Mucosa of rectum (tissue), 2 donors: ENCODE results near the gene GSTO2.

Experiments
- H3K27ac ChIP-seq, 2 donors: one replicate each; pipeline ENCODE4 v1.7.0; 2013; ENCODE audit warnings: inconsistent platforms in 2 of 2, low read depth in 2 of 2, low read length in 2 of 2
- H3K27me3 ChIP-seq, 2 donors: one replicate each; pipeline ENCODE4 v1.7.0; 2013; ENCODE audit warnings: low read length in 2 of 2; ENCODE audit not compliant: control insufficient read depth in 2 of 2, insufficient read depth in 2 of 2
- H3K36me3 ChIP-seq, 2 donors: one replicate each; pipeline ENCODE4 v1.7.0; 2013; ENCODE audit warnings: low read length in 2 of 2; ENCODE audit not compliant: control insufficient read depth in 2 of 2, insufficient read depth in 2 of 2
- H3K4me1 ChIP-seq, 2 donors: one replicate each; pipeline ENCODE4 v1.7.0; 2013; ENCODE audit warnings: low read length in 2 of 2, mild to moderate bottlenecking in 1 of 2; ENCODE audit not compliant: control insufficient read depth in 2 of 2, insufficient read depth in 2 of 2
- H3K4me3 ChIP-seq, 2 donors: one replicate each; pipeline ENCODE4 v1.7.0; 2013; ENCODE audit warnings: low read length in 2 of 2
- H3K9ac ChIP-seq, 2 donors: one replicate each; pipeline ENCODE4 v1.7.0; 2013; ENCODE audit warnings: low read length in 2 of 2, low read depth in 1 of 2, mild to moderate bottlenecking in 1 of 2
- H3K9me3 ChIP-seq, 2 donors: one replicate each; pipeline ENCODE4 v1.7.0; 2013; ENCODE audit warnings: low read length in 2 of 2; ENCODE audit not compliant: control insufficient read depth in 2 of 2
- donor health status: healthy.
- donor health status: Normal muscosa, but diverticular disease.

Gene GSTO2

GRCh38 chr10:104268713-104269645, at the start of gene GSTO2:
Gene GSTO2, plus strand, starts transcription at chr10:104269184. Its CDS starts 5,732 bp downstream, at chr10:104274916.
- Histone ChIP-seq H3K9ac (peak within 1 kb of the TSS; percentile 82 to 91), H3K9me3 (no peaks in the 10 kb centered on the region), H3K27ac (peak within 1 kb of the TSS; percentile 76 to 84), H3K4me1 (peaks cover 7 to 10% of the 10 kb centered on the region in 2 donors), H3K27me3 (no peaks in the 10 kb centered on the region), H3K4me3 (peak within 1 kb of the TSS; percentile 87 to 95), H3K36me3 (peaks cover 8 to 16% of the 10 kb centered on the region in 2 donors)

GRCh38 chr10:104220522-104220921, 48.5 kb upstream of the GSTO2 start:
- no peaks in the 10 kb centered on the region for H3K36me3 ChIP-seq
- H3K4me3 ChIP-seq = no peak overlapping the region
- H3K9ac ChIP-seq = no peak overlapping the region
- H3K27me3 ChIP-seq = no peaks in the 10 kb centered on the region
- H3K9me3 ChIP-seq = no peaks in the 10 kb centered on the region
- no peaks in the 10 kb centered on the region for H3K4me1 ChIP-seq
- H3K27ac ChIP-seq = no peak overlapping the region

- no peaks in the 10 kb centered on the region for H3K9me3 ChIP-seq
- no peaks in the 10 kb centered on the region for H3K36me3 ChIP-seq
- H3K27me3 ChIP-seq = no peaks in the 10 kb centered on the region
- no peak overlapping the region for H3K4me3 ChIP-seq
- H3K27ac ChIP-seq = no peak overlapping the region
- H3K4me1 ChIP-seq = no peaks in the 10 kb centered on the region
- H3K9ac ChIP-seq = no peak overlapping the region
These were observed 45.7 kb upstream of the GSTO2 start for GRCh38 chr10:104223304-104223703.

GRCh38 chr10:104230490-104230889, 38.5 kb upstream of the GSTO2 start:
- Histone ChIP-seq H3K4me3 (no peak overlapping the region), H3K9me3 (no peaks in the 10 kb centered on the region), H3K27ac (no peak overlapping the region), H3K36me3 (no peaks in the 10 kb centered on the region), H3K4me1 (peaks cover 4% of the 10 kb centered on the region in 2 donors), H3K27me3 (peaks cover 0 to 2% of the 10 kb centered on the region in 2 donors), H3K9ac (no peak overlapping the region)

- Histone ChIP-seq H3K27me3 (peaks cover 0 to 2% of the 10 kb centered on the region in 2 donors), H3K9ac (peak within 1 kb of the TSS; percentile 63 to 86), H3K4me3 (peak within 1 kb of the TSS; percentile 82 to 95), H3K9me3 (no peaks in the 10 kb centered on the region), H3K27ac (no peak within 1 kb of the TSS), H3K4me1 (peaks cover 4% of the 10 kb centered on the region in 2 donors), H3K36me3 (no peaks in the 10 kb centered on the region)
These were observed 37.0 kb upstream of the GSTO2 start, which contains the start of gene CFAP43 for GRCh38 chr10:104231784-104232612. Gene CFAP43, minus strand, starts transcription at chr10:104232364. Its CDS starts 118 bp downstream, at chr10:104232246.

GRCh38 chr10:104232613-104233102, 36.3 kb upstream of the GSTO2 start:
- Histone ChIP-seq H3K4me1 (peaks cover 4% of the 10 kb centered on the region in 2 donors), H3K36me3 (no peaks in the 10 kb centered on the region), H3K9me3 (no peaks in the 10 kb centered on the region), H3K9ac (peak overlapping the region; percentile 47 to 60), H3K27me3 (peaks cover 0 to 2% of the 10 kb centered on the region in 2 donors), H3K27ac (no peak overlapping the region), H3K4me3 (peak overlapping the region; percentile 82 to 95)

GRCh38 chr10:104233817-104234216, 35.2 kb upstream of the GSTO2 start:
- Histone ChIP-seq H3K4me3 (no peak overlapping the region), H3K36me3 (no peaks in the 10 kb centered on the region)

GRCh38 chr10:104234934-104235333, 34.0 kb upstream of the GSTO2 start:
- peaks cover 2% of the 10 kb centered on the region in 2 donors for H3K27me3 ChIP-seq
- no peak overlapping the region for H3K4me3 ChIP-seq
- no peaks in the 10 kb centered on the region for H3K9me3 ChIP-seq
- peaks cover 4% of the 10 kb centered on the region in 2 donors for H3K4me1 ChIP-seq
- H3K27ac ChIP-seq = no peak overlapping the region
- H3K36me3 ChIP-seq = no peaks in the 10 kb centered on the region
- no peak overlapping the region for H3K9ac ChIP-seq

More at GRCh38 chr10:104233817-104234216, 35.2 kb upstream of the GSTO2 start:
- peaks cover 0 to 2% of the 10 kb centered on the region in 2 donors for H3K27me3 ChIP-seq
- H3K9ac ChIP-seq = no peak overlapping the region
- peaks cover 4% of the 10 kb centered on the region in 2 donors for H3K4me1 ChIP-seq
- no peaks in the 10 kb centered on the region for H3K9me3 ChIP-seq
- no peak overlapping the region for H3K27ac ChIP-seq

GRCh38 chr10:104235801-104236200, 33.2 kb upstream of the GSTO2 start:
- Histone ChIP-seq H3K9me3 (no peaks in the 10 kb centered on the region), H3K9ac (no peak overlapping the region), H3K4me3 (no peak overlapping the region), H3K27me3 (peaks cover 2% of the 10 kb centered on the region in 2 donors), H3K36me3 (no peaks in the 10 kb centered on the region), H3K4me1 (peaks cover 4% of the 10 kb centered on the region in 2 donors), H3K27ac (no peak overlapping the region)
